Muscle of arm (tissue), 12 donors: Measurements from ENCODE around the gene ADCYAP1R1. TPM values are rescaled to one million over a fixed set of nuclear protein-coding genes. Genes with fewer than 3 reads are reported as not detected.

Experiments
- DNase-seq: peaks from one replicate; pipeline ENCODE4 v3.0.0-alpha.2; 2013
- polyA plus RNA-seq, 12 donors: library from polyadenylated mRNA; unstranded; fragments of 120-200 nt; gene quantifications; one replicate each; pipeline ENCODE4 v1.2.1, GENCODE V29; 2013; ENCODE audit not compliant: insufficient read length in 12 of 12

Gene ADCYAP1R1
- polyA plus RNA-seq, 12 donors, result 4.1 to 10.7 (median 8.1) TPM; not detected in 1

DNA sequence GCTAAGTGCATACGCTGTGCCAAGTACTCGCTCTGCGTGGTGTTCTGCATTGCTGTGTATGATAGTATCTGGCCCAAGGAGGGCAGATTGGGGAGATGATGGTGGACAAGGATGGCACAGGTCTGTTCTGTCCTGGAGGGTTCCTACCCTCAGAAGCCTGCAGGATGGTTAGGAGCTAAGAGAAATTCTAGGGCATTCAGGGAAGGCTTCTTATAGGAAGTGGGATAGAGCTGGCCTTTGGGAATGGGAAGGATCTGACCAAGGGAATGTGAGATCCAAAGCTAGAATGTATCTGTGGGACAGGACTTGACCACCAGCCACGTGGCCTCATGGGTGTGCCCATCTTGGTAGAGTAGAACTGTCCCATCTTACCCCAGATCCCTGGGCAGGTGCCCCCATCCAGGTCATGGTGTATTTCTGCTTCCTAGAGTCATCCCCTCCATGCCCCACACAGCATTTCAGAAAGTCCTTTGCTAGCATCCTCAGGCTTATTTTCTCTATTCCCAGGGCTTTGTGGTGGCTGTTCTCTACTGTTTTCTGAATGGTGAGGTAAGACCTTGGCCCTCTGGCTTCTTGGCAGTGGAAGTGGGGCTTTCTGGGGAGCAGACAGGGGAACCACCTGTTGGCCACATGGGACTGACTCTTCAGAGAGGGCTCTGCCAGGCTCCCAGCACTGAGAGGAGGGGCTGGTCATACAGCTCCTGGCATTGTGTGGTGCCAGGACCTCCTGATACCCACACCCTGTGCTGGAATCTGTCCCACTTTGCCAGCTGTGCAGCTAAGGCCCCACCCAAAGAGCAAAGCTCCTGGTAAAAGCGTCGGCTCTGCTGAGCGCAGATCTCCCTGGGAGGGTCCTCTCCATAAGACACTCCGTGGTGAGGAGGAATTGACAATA is 52.5 kb downstream of the ADCYAP1R1 start:
- no peak for DNase-seq

GRCh38 chr7:31105256-31105950 is 53.3 kb downstream of the ADCYAP1R1 start:
- no peak for DNase-seq

GRCh38 chr7:31106303-31107105 is 54.4 kb downstream of the ADCYAP1R1 start:
- DNase-seq, result no peak

- no peak for DNase-seq
Measured at GRCh38 chr7:31107106-31108090, 55.3 kb downstream of the ADCYAP1R1 start.

DNA sequence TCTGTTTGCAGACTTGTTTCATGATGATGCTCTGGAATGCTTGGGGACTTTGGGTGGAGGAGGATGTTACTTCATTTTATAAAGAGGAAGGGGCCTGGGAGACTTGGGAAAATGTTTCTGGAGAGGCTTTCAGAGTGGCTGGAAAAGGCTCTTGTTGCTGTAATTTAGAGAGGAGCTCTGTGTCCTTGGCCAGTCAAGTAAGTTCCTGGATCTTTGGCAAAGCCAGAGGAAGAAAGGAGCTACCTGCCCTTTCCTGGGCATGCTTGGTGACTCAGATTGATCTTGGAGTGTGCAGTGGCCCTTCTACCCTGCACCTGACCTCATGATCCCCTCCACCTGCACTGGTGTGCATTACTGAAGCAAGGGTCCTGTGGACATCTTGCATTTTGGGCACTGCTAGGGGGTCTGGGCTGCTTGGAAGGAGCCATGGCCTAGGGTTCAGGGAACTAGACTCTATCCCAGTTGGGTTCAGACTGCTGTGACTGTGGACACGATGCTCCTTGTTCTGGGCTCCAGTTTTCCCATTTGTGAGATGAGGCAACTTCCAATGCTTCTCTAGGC is 56.1 kb downstream of the ADCYAP1R1 start:
- DNase-seq, result no peak

DNA sequence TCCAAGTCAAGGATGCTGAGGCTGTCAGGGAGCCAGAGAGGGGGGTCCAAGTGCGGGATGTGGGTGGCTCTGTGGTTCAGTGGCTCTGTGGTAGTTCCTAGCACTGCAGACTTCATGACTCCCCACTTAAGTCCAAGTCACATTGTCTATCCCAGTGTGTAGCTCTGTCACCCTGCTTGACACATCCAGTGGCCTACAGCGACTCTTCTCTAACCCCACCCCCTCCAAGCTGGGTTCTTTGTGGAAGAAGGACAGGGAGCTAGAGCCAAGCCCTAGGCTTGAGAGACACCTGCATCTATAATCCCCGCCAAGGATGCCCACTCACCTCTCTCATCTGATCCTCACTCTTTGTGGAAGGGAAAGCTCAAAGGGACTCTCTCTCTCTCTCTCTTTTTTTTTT is 57.6 kb downstream of the ADCYAP1R1 start:
- DNase-seq, result no peak

GRCh38 chr7:31110331-31111108 is 58.4 kb downstream of the ADCYAP1R1 start:
- DNase-seq, result no peak

- DNase-seq, result no peak
Measured at GRCh38 chr7:31111109-31111451, 59.0 kb downstream of the ADCYAP1R1 start.

DNA sequence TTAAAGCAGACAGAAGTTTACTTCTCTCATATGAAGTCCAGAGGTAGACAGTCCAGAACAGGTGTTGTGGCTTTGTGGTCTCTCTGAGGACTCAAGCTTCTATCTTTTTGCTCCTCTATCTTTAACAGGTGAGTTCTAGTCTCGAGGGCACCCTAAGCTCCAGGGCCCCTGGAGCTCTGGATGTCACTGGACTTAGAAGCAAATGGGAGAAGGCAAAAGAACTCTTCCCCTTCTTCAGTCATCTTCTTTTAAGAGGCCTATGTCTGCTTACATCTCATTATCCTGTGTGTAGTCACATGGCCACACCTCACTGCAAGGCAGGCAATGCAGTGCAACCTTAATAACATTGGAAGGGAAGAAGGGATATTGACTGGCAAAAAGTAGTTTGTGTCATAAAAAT is 61.6 kb downstream of the ADCYAP1R1 start:
- DNase-seq, result no peak

- DNase-seq, result no peak
Measured at GRCh38 chr7:31114593-31115343, 62.7 kb downstream of the ADCYAP1R1 start.

DNA sequence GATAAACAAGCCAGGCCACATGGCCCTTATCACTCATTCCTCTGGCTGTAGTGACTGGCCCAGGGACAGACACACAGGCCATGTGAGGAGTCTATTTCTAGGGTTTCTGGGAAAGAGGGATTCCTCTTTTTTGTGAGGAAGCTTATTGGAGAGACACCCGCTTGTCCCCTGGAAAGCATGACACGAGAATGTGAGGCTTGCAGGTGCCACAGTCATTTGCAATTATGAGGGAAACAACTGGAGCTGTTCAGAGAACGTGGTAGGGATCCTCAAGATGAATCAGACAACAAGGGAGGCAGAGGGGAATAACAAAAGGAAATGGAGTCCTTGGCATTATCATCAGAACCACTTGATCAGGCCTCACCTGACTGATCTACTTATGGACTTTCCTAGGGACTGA is 64.5 kb downstream of the ADCYAP1R1 start:
- no peak for DNase-seq

- DNase-seq, result no peak
Measured at GRCh38 chr7:31119249-31119648, 67.1 kb downstream of the ADCYAP1R1 start.

GRCh38 chr7:31120800-31121513 is 68.8 kb downstream of the ADCYAP1R1 start:
- DNase-seq, result no peak

GRCh38 chr7:31121601-31122000 is 69.5 kb downstream of the ADCYAP1R1 start:
- no peak for DNase-seq

DNA sequence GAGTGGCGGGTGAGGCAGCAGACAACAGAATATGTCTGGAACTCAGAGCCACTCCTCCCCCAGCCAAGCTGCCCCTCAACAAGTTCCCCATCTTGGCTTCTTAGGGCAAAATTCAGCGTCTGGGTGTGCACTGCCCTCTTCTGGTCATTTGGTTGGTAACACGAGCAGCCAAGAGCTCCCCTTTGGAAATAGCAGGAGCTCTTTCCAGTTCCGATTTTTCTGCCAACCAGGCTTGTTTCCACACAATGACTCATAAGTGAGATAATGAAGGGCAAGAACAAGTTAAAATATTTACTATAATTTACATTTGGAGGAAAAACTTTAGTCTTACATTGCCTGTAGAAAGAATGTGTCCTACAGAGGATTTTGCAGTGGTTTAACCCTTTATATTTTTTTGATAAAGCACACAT is 70.5 kb downstream of the ADCYAP1R1 start:
- DNase-seq, result peak; percentile 89

DNA sequence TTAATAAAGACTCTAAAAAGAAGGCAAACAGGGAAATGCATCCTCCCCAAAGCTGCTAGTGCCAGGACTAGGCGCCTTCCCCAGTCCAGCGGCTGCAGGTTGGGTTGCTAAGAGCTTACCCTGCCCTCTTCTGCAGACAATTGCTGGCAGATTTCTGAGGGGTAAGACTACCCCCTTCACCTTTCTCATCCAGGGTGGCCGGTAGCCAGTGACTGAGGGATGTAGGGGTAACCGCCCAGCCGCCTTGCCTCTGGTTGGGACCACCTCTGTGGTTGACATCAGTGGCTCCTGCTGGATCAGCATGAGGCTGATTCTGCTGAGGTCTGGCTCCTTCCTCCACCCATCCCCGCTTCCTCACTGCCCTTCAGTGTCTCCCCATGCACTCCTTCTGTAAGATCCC is 71.2 kb downstream of the ADCYAP1R1 start:
- DNase-seq, result no peak

DNA sequence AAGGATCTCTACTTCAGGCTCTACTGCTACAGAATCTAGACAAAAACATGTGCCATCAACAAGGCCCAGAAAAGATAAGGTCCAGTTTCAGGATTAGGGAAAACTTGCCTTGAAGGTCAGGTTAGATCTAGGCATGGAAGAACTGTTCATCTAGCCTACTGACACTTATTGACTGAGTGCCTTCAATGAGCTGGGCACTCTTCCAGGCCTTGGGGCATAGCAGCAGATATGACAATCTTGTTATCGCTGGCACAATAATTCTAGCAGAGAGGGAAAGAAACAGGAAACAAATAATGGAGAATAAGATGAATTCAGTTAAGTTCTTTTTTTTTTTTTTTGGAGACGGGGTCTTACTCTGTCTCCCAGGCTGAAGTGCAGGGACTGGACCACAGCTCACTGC is 71.6 kb downstream of the ADCYAP1R1 start:
- no peak for DNase-seq

- DNase-seq, result no peak
Measured at GRCh38 chr7:31125171-31125570, 73.1 kb downstream of the ADCYAP1R1 start.

- DNase-seq, result peak; percentile 25
Measured at GRCh38 chr7:31126976-31127375, 74.9 kb downstream of the ADCYAP1R1 start.
